ENCODE measurements around the gene ARL3.

ARL3 gene

GRCh38 chr10:102721954-102722353 lies 7.8 kb upstream of the ARL3 start:
- Histone ChIP-seq H3K4me1 (ENCODE audit: control insufficient read depth, low read length) (peaks cover 7% of the 10 kb centered on the region), H4K20me1 (ENCODE audit: control insufficient read depth, insufficient read depth, low read depth, low read length) (0 out of 2 replicates have a peak, but pooled peaks cover 3% of the 10 kb centered on the region), H3K27me3 (ENCODE audit: control insufficient read depth, low read length) (no peaks in the 10 kb centered on the region), H3K9me2 (replicated peaks; ENCODE audit: control insufficient read depth, low read length) (no peaks in the 10 kb centered on the region), H3K27ac (ENCODE audit: low read depth, low read length) (no peak overlapping the region), H3K9me3 (ENCODE audit: control insufficient read depth, insufficient read depth, low read length) (no peaks in the 10 kb centered on the region), H3F3A (ENCODE audit: control insufficient read depth, insufficient read depth) (no peaks in the 10 kb centered on the region), H3K4me2 (ENCODE audit: low read length) (no peak overlapping the region), H3K79me2 (ENCODE audit: control insufficient read depth, low read length) (peaks cover 83% of the 10 kb centered on the region), H3K36me3 (ENCODE audit: control insufficient read depth, low read length) (peaks cover 65% of the 10 kb centered on the region), H3K4me3 (ENCODE audit: low read length) (no peak overlapping the region)
- TF ChIP-seq CTCF (IDR thresholded peaks at IDR 0.05; ENCODE audit: low read depth, low read length, poor library complexity, severe bottlenecking) (no peak), EZH2phosphoT487 (IDR thresholded peaks at IDR 0.05; ENCODE audit: borderline replicate concordance, low read length) (no peak)

GRCh38 chr10:102720775-102721301 lies 6.6 kb upstream of the ARL3 start:
- H3K36me3 ChIP-seq (ENCODE audit: control insufficient read depth, low read length), result peaks cover 67% of the 10 kb centered on the region
- no peaks in the 10 kb centered on the region for H3K9me3 ChIP-seq (ENCODE audit: control insufficient read depth, insufficient read depth, low read length)
- H3K27ac ChIP-seq (ENCODE audit: low read depth, low read length), result no peak overlapping the region
- no peak overlapping the region for H3K4me3 ChIP-seq (ENCODE audit: low read length)
- no peaks in the 10 kb centered on the region for H3K27me3 ChIP-seq (ENCODE audit: control insufficient read depth, low read length)
- no peak overlapping the region for H3K4me2 ChIP-seq (ENCODE audit: low read length)
- no peaks in the 10 kb centered on the region for H3F3A ChIP-seq (ENCODE audit: control insufficient read depth, insufficient read depth)
- peaks cover 94% of the 10 kb centered on the region for H3K79me2 ChIP-seq (ENCODE audit: control insufficient read depth, low read length)
- peaks cover 18% of the 10 kb centered on the region for H3K4me1 ChIP-seq (ENCODE audit: control insufficient read depth, low read length)
- H3K9me2 ChIP-seq (replicated peaks; ENCODE audit: control insufficient read depth, low read length), result no peaks in the 10 kb centered on the region
- 0 out of 2 replicates have a peak, but pooled peaks cover 3% of the 10 kb centered on the region for H4K20me1 ChIP-seq (ENCODE audit: control insufficient read depth, insufficient read depth, low read depth, low read length)
- TF ChIP-seq CTCF (IDR thresholded peaks at IDR 0.05; ENCODE audit: low read depth, low read length, poor library complexity, severe bottlenecking) (no peak), EZH2phosphoT487 (IDR thresholded peaks at IDR 0.05; ENCODE audit: borderline replicate concordance, low read length) (no peak)

GRCh38 chr10:102720337-102720736 lies 6.1 kb upstream of the ARL3 start:
- Histone ChIP-seq H3K9me2 (replicated peaks; ENCODE audit: control insufficient read depth, low read length) (no peaks in the 10 kb centered on the region), H3F3A (ENCODE audit: control insufficient read depth, insufficient read depth) (no peaks in the 10 kb centered on the region), H3K27ac (ENCODE audit: low read depth, low read length) (no peak overlapping the region), H3K27me3 (ENCODE audit: control insufficient read depth, low read length) (no peaks in the 10 kb centered on the region), H3K4me1 (ENCODE audit: control insufficient read depth, low read length) (peaks cover 23% of the 10 kb centered on the region), H4K20me1 (ENCODE audit: control insufficient read depth, insufficient read depth, low read depth, low read length) (0 out of 2 replicates have a peak, but pooled peaks cover 3% of the 10 kb centered on the region), H3K4me3 (ENCODE audit: low read length) (no peak overlapping the region), H3K4me2 (ENCODE audit: low read length) (no peak overlapping the region), H3K79me2 (ENCODE audit: control insufficient read depth, low read length) (peaks cover 96% of the 10 kb centered on the region), H3K9me3 (ENCODE audit: control insufficient read depth, insufficient read depth, low read length) (no peaks in the 10 kb centered on the region), H3K36me3 (ENCODE audit: control insufficient read depth, low read length) (peaks cover 67% of the 10 kb centered on the region)
- TF ChIP-seq CTCF (IDR thresholded peaks at IDR 0.05; ENCODE audit: low read depth, low read length, poor library complexity, severe bottlenecking), result no peak
- no peak for TF ChIP-seq EZH2phosphoT487 (IDR thresholded peaks at IDR 0.05; ENCODE audit: borderline replicate concordance, low read length)
